Measurements from ENCODE around the gene M1AP. TPM values are rescaled to one million over a fixed set of nuclear protein-coding genes. Genes with fewer than 3 reads are reported as not detected.
A peak's percentile ranks its signal among the peaks of the same experiment; 100 is the strongest.

The M1AP gene
- total and polyA plus RNA-seq, 4 experiments from 2014 or later, result 0.47 TPM; not detected in 3

DNA sequence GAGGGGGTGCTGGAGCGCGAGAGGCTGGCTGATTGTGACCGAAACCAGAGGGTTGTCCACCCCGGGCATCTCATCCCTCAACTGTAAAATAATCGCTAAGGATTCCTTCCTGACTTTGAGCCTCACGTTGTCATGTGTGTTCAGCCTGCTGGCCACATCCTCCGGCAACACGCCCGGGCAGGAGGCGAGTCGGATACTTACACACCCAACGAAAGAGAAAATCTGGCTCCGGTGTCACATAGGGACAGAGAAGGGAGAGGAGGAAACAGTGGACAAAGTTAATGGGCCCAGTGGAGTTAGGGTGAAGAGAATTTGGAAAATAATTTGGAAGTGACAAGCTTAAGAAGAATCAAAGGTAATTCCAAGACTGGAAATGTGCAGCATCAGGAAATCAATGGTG, 131.5 kb downstream of the M1AP start:
- no peaks in the 10 kb centered on the region for H3K36me3 Mint-ChIP-seq
- H3K4me3 Mint-ChIP-seq, result peak overlapping the region; percentile 71 to 87 (median 83)
- Histone ChIP-seq H3K4me1 (ENCODE audit: insufficient read depth, low read length) (peaks cover 35% of the 10 kb centered on the region), H3K27me3 (ENCODE audit: insufficient read depth, low read length) (peaks cover 35% of the 10 kb centered on the region), H3K27ac (ENCODE audit: low read depth, low read length) (no peak overlapping the region), H3K9me3 (ENCODE audit: control insufficient read depth in 1 of 2, low read length in 2 of 2) (no peaks in the 10 kb centered on the region), H3K36me3 (ENCODE audit: insufficient read depth, low read length) (no peaks in the 10 kb centered on the region), H3K4me3 (ENCODE audit: low read length in 2 of 2) (peak overlapping the region in 1 of 2 donors; percentile 53)
- peaks cover 6 to 36% (median 18%) of the 10 kb centered on the region in 4 donors for H3K4me1 Mint-ChIP-seq
- CTCF ChIA-PET (ENCODE audit: partially characterized antibody), result interaction anchor here (1.4 to 2.6 kb wide), 2 partner anchors 34 to 71 kb away, joined by 3 to 8 read pairs; partner anchors contain the start of genes CCDC142 and TTC31
- no peak for DNase-seq
- peak overlapping the region in 1 of 7 donors; percentile 72 for H3K27ac Mint-ChIP-seq
- POLR2A ChIA-PET (ENCODE audit: partially characterized antibody), result interaction anchor here (0.6 to 2.7 kb wide), 9 partner anchors 10 to 59 kb away, joined by 3 to 20 read pairs (median 4); partner anchors contain the start of genes AUP1, DQX1, HTRA2 and LBX2
- H3K27me3 Mint-ChIP-seq, result peaks cover 40 to 54% of the 10 kb centered on the region in 2 donors
- H3K9me3 Mint-ChIP-seq, result peaks cover 0 to 4% (median 0%) of the 10 kb centered on the region in 8 donors
- intact Hi-C loops (cut with micrococcal nuclease), result no loop called here

DNA sequence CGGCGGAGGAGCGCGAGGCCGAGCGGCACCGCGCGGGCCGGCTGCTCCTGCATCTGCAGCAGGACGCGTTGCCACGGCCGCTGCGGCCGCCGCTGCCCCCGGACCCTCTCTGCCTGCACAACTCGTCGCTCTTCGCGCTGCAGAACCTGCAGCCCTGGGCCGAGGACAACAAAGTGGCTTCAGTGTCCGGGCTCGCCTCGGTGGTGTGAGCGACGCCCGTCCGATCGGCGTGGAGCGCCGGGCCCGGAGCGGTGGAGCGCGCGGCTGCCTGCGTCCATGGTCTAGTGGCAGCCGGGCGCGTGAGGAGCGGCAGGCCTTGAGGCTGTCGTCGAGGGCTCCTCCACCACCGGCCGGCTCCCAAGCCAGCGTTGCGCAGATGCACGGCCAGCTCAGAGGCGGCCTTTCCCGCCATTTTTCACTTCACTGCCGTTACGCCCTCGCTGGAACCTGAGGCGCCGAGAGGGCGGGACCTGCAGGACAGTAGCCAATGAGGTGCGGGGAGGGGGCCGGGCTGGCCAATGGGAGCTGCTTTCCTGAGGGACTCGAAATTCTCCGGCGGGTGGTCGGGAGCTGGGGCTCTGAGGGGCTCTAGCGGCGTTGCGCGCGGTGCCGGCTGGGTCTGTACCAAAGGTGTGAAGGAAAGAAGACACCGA, 132.0 kb downstream of the M1AP start:
- H3K9me3 ChIP-seq (ENCODE audit: control insufficient read depth in 1 of 2, low read length in 2 of 2), result no peaks in the 10 kb centered on the region
- Mint-ChIP-seq H3K36me3 (no peaks in the 10 kb centered on the region), H3K27ac (no peak overlapping the region), H3K4me3 (peak overlapping the region; percentile 71 to 87 (median 83)), H3K9me3 (peaks cover 0 to 4% (median 0%) of the 10 kb centered on the region in 8 donors), H3K4me1 (peaks cover 6 to 36% (median 18%) of the 10 kb centered on the region in 4 donors), H3K27me3 (peaks cover 40 to 53% of the 10 kb centered on the region in 2 donors)
- ChIA-PET CTCF (ENCODE audit: partially characterized antibody) (interaction anchor here (2.6 kb wide), 1 partner anchor 33 kb away, joined by 8 read pairs; the partner anchor contains the start of genes CCDC142 and TTC31), POLR2A (ENCODE audit: partially characterized antibody) (interaction anchor here (0.6 to 2.7 kb wide), 11 partner anchors 9 to 58 kb away, joined by 3 to 20 read pairs (median 4); partner anchors contain the start of genes AUP1, DQX1, HTRA2 and LBX2)
- intact Hi-C loops (cut with micrococcal nuclease), result no loop called here
- no peaks in the 10 kb centered on the region for H3K36me3 ChIP-seq (ENCODE audit: insufficient read depth, low read length)
- H3K27ac ChIP-seq (ENCODE audit: low read depth, low read length), result no peak overlapping the region
- H3K4me3 ChIP-seq (ENCODE audit: low read length in 2 of 2), result peak overlapping the region in 1 of 2 donors; percentile 53
- H3K27me3 ChIP-seq (ENCODE audit: insufficient read depth, low read length), result peaks cover 35% of the 10 kb centered on the region
- peaks cover 35% of the 10 kb centered on the region for H3K4me1 ChIP-seq (ENCODE audit: insufficient read depth, low read length)
- peak; percentile 71 to 76 (median 73) for DNase-seq

DNA sequence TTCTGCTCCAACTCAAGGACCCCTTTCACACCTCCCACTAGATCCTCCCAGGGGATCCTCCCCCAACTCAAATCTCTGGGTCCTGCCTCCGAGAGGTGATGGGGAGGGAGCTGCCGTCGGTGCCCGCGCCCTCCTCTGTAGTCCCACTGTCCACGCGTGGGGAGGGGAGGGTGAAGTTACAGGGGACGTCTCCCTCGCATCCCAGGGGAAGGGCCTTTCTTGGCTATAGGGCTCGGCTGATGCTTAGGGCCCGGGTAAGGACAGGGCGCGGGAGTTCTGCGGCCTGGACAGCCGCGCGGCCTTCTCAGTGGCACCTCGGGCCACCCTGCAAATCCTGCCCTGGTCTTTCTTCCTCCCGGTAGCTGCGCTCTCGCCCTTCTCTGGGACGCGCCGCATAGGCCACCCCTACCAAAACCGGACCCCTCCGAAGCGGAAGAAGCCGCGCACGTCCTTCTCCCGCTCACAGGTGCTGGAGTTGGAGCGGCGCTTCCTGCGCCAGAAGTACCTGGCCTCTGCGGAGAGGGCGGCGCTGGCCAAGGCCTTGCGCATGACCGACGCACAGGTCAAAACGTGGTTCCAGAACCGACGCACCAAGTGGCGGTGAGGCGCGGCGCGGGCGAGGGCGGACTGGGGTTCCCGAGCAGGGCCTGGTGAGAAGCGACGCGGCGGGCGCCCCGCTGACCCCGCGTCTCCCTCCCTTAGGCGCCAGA, 132.7 kb downstream of the M1AP start:
- no peak overlapping the region for H3K27ac ChIP-seq (ENCODE audit: low read depth, low read length)
- H3K27me3 ChIP-seq (ENCODE audit: insufficient read depth, low read length), result peaks cover 35% of the 10 kb centered on the region
- H3K36me3 ChIP-seq (ENCODE audit: insufficient read depth, low read length), result no peaks in the 10 kb centered on the region
- peaks cover 0 to 4% (median 0%) of the 10 kb centered on the region in 8 donors for H3K9me3 Mint-ChIP-seq
- peaks cover 39 to 55% of the 10 kb centered on the region in 2 donors for H3K27me3 Mint-ChIP-seq
- peak overlapping the region; percentile 74 to 80 (median 76) for H3K4me3 Mint-ChIP-seq
- ChIA-PET CTCF (ENCODE audit: partially characterized antibody) (interaction anchor here (1.3 to 2.6 kb wide), 2 partner anchors 11 to 32 kb away, joined by 3 to 8 read pairs; partner anchors contain the start of genes CCDC142, DQX1 and TTC31), POLR2A (ENCODE audit: partially characterized antibody) (interaction anchor here (0.7 to 2.7 kb wide), 10 partner anchors 8 to 43 kb away, joined by 3 to 20 read pairs (median 4); partner anchors contain the start of genes AUP1, CCDC142, DQX1 and HTRA2)
- H3K4me3 ChIP-seq (ENCODE audit: low read length in 2 of 2), result peak overlapping the region in 1 of 2 donors; percentile 53
- peaks cover 6 to 36% (median 20%) of the 10 kb centered on the region in 4 donors for H3K4me1 Mint-ChIP-seq
- H3K4me1 ChIP-seq (ENCODE audit: insufficient read depth, low read length), result peaks cover 35% of the 10 kb centered on the region
- peak overlapping the region in 6 of 7 donors; percentile 42 to 85 (median 68) for H3K27ac Mint-ChIP-seq
- intact Hi-C loops (cut with micrococcal nuclease), result no loop called here
- no peaks in the 10 kb centered on the region for H3K9me3 ChIP-seq (ENCODE audit: control insufficient read depth in 1 of 2, low read length in 2 of 2)
- DNase-seq, result no peak
- H3K36me3 Mint-ChIP-seq, result no peaks in the 10 kb centered on the region

DNA sequence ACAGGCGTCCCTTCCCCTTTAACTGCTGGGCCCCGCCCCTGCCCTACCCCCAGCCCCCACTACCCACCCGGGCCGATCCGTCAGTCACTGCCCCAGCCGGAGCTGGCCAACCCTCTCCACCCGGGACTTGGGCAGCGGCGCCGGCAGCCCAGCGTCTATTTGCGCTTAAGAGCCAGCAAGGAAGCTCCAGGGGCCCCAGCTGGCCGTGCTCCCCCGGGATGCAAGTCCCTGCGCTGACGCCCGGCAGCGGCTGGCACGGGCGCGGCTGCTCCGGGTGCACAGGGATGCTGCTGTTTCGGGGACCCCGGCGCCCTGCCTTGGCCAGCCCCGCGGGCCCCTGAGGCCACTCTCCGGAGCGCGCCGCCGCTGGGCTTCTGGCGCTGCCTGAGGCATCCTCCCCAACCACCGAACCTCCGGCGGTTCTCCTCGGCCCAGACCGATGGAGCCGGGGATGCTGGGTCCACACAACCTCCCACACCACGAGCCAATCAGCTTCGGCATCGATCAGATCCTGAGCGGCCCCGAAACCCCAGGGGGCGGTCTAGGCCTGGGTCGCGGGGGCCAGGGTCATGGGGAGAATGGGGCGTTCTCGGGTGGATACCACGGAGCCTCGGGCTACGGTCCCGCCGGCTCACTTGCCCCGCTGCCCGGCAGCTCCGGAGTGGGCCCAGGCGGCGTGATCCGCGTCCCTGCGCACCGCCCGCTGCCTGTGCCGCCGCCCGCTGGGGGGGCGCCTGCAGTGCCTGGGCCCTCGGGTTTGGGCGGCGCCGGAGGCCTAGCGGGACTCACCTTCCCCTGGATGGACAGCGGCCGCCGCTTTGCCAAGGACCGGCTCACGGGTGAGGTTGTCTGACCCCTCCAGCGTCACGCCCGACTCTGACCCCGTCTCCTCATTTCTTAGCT, 133.5 kb downstream of the M1AP start, which contains the start of gene TLX2:
Gene TLX2, plus strand, starts transcription at position 83 of the 903 bp plus-strand sequence. Its CDS starts 357 bp downstream, at position 440.
- H3K4me1 ChIP-seq (ENCODE audit: insufficient read depth, low read length), result peaks cover 35% of the 10 kb centered on the region
- H3K36me3 ChIP-seq (ENCODE audit: insufficient read depth, low read length), result no peaks in the 10 kb centered on the region
- H3K9me3 Mint-ChIP-seq, result peaks cover 0 to 2% (median 0%) of the 10 kb centered on the region in 8 donors
- peaks cover 8 to 36% (median 20%) of the 10 kb centered on the region in 4 donors for H3K4me1 Mint-ChIP-seq
- DNase-seq, result no peak
- ChIA-PET CTCF (ENCODE audit: partially characterized antibody) (interaction anchor here (1.3 to 2.6 kb wide), 2 partner anchors 11 to 32 kb away, joined by 3 to 8 read pairs; partner anchors contain the start of genes CCDC142, DQX1 and TTC31), POLR2A (ENCODE audit: partially characterized antibody) (interaction anchor here (0.7 to 2.7 kb wide), 8 partner anchors 8 to 32 kb away, joined by 3 to 20 read pairs (median 6); partner anchors contain the start of genes AUP1, CCDC142, DQX1 and HTRA2)
- peaks cover 35% of the 10 kb centered on the region for H3K27me3 ChIP-seq (ENCODE audit: insufficient read depth, low read length)
- peak within 1 kb of the TSS; percentile 74 to 81 (median 76) for H3K4me3 Mint-ChIP-seq
- H3K27ac Mint-ChIP-seq, result peak within 1 kb of the TSS in 4 of 7 donors; percentile 42 to 85 (median 73)
- H3K4me3 ChIP-seq (ENCODE audit: low read length in 2 of 2), result peak within 1 kb of the TSS in 1 of 2 donors; percentile 53
- H3K27me3 Mint-ChIP-seq, result peaks cover 32 to 47% of the 10 kb centered on the region in 2 donors
- intact Hi-C loops (cut with micrococcal nuclease), result no loop called here
- H3K9me3 ChIP-seq (ENCODE audit: control insufficient read depth in 1 of 2, low read length in 2 of 2), result no peaks in the 10 kb centered on the region
- H3K36me3 Mint-ChIP-seq, result no peaks in the 10 kb centered on the region
- H3K27ac ChIP-seq (ENCODE audit: low read depth, low read length), result no peak within 1 kb of the TSS

DNA sequence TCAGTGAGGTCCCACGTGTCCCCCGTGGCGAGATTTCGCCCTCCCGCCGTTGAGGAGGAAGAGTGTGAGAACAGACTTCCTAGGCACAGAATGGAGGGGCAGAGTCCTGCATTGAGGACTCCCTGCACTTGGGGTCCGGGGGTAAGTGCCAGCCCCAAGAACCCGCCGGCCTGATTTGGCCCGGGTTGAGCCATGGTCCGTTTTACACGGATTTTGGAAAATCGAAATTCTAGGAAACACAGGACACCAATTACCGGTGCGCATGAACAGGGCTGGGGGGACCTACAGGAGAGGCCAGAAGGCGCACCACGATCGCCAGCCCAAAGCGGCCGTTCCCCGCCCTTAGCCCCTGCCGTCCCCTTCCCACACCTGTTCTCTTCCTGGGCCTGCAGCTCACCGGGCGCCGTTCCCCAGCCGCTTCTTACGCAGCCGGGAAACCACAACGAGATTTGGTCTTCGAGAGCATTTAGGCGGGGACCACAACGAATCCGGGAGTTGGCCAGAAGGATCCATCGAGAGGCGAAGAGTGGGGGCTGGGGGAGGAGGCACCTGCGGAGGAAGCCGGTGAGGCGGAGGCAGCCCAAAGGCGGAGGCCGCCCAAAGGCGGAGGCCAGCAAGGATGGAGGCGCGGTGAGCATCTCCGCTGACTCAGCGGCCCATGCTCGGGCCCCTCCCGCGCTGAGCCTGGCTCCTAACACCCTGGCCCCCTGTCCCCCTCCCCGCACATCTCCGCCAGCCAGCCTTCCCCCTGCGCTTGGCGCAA, 134.3 kb downstream of the M1AP start:
- no peak overlapping the region for H3K27ac ChIP-seq (ENCODE audit: low read depth, low read length)
- POLR2A ChIA-PET (ENCODE audit: partially characterized antibody), result interaction anchor here (0.9 to 2.7 kb wide), 10 partner anchors 10 to 58 kb away, joined by 3 to 20 read pairs (median 4); partner anchors contain the start of genes AUP1, DQX1, HTRA2 and MRPL53
- H3K27me3 Mint-ChIP-seq, result peaks cover 24 to 42% of the 10 kb centered on the region in 2 donors
- CTCF ChIA-PET (ENCODE audit: partially characterized antibody), result interaction anchor here (1.3 kb wide), 1 partner anchor 12 kb away, joined by 3 read pairs; the partner anchor contains the start of gene DQX1
- peaks cover 35% of the 10 kb centered on the region for H3K27me3 ChIP-seq (ENCODE audit: insufficient read depth, low read length)
- peaks cover 35% of the 10 kb centered on the region for H3K4me1 ChIP-seq (ENCODE audit: insufficient read depth, low read length)
- intact Hi-C loops (cut with micrococcal nuclease), result no loop called here
- H3K4me3 ChIP-seq (ENCODE audit: low read length in 2 of 2), result peak overlapping the region in 1 of 2 donors; percentile 46
- H3K36me3 Mint-ChIP-seq, result no peaks in the 10 kb centered on the region
- H3K36me3 ChIP-seq (ENCODE audit: insufficient read depth, low read length), result no peaks in the 10 kb centered on the region
- peak in 1 of 5 donors; percentile 30 for DNase-seq
- peaks cover 0 to 2% (median 0%) of the 10 kb centered on the region in 8 donors for H3K9me3 Mint-ChIP-seq
- H3K9me3 ChIP-seq (ENCODE audit: control insufficient read depth in 1 of 2, low read length in 2 of 2), result no peaks in the 10 kb centered on the region
- H3K27ac Mint-ChIP-seq, result peak overlapping the region in 2 of 7 donors; percentile 27 to 52
- peak overlapping the region; percentile 41 to 81 (median 69) for H3K4me3 Mint-ChIP-seq
- peaks cover 8 to 36% (median 21%) of the 10 kb centered on the region in 4 donors for H3K4me1 Mint-ChIP-seq
